M059J (cell line): ENCODE results near the gene CTDSPL. TPM values are rescaled to one million over a fixed set of nuclear protein-coding genes. Genes with fewer than 3 reads are reported as not detected.

Experiments
- DNase-seq: peaks from one replicate; pipeline ENCODE4 v3.0.0-alpha.2; 2012; ENCODE audit warnings: low read depth
- total RNA-seq: library from RNA; depleted of rRNA; stranded (reverse); fragments of >200 nt; shearing (Covaris generic); gene quantifications from 2 replicates; pipeline ENCODE4 v1.2.3, GENCODE V29; 2014

Gene CTDSPL
- total RNA-seq, 1 experiment from 2014 or later, result 18.3 TPM

DNA sequence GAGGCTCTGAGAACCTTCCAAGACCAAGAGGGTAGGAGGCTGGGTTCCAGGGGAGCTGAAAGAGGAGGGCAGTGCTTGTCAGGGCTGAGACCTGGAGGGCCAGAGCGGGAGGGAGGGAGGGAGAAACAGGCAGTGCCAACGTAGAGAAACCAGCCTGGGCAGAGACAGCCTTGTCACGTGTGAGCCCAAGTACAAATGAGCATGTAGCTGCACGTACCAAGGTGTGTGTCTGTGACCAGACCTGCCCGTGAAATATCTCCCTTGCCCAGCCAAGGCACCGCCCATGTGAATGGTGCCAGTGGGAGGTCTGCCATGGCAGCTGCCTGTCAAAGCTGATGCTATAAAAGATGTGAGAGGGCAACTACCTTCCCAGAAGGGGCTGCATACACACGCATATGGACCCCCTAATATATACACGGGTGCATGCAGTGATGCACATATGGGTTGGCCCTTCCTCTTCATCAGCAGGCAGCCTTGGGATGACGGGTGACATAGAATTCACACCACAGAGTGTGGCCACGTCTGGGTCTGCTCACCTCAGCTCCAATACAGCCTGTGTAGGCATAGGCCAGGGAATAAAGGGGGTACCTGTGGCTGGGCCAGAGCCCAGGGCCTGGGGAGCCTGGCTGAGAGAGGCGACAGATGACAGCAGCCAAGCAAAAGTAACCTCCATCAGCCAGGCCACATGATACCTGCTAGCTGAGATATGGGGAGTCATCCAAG lies 7.8 kb upstream of the CTDSPL start:
- DNase-seq, result no peak

- DNase-seq, result peak; percentile 51
Observed at GRCh38 chr3:37855363-37855970, 6.2 kb upstream of the CTDSPL start.

- DNase-seq, result no peak
Observed at GRCh38 chr3:37856381-37856780, 5.3 kb upstream of the CTDSPL start.

- DNase-seq, result no peak
Observed at GRCh38 chr3:37858742-37859141, 2.9 kb upstream of the CTDSPL start.

DNA sequence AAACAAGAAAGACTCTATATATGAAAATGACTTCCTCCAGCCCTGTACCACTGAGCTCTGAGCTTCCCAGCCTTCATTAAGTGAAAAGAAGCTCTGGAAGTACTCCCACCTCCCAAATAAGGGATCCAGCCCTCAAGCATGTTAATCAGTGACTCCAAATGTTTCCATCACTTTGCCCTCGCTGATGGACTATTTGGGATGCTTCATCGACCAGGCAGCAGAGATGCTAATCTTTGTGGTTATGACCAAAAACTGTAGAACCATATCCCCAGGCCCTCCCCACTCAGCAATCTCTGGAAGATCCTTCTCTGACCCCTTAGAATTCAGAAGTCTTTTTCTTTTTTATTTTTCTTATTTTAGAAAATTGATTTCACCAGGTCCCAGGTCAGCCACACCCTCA lies 2.3 kb upstream of the CTDSPL start:
- peak; percentile 18 for DNase-seq

DNA sequence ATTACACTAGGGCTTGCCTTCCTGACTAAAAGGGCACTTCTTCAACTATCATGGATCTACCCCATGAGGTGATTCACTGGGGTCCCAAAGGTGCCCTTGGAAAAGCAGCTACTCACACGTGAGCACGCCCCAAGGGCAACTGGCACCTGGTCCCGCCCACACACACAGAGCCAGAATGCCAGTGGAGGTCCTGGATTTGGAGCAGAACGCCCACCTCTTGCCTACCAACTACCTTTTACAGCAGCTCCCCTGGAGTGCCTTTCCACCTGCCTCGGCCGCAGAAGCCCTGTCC lies 1.8 kb upstream of the CTDSPL start:
- no peak for DNase-seq

DNA sequence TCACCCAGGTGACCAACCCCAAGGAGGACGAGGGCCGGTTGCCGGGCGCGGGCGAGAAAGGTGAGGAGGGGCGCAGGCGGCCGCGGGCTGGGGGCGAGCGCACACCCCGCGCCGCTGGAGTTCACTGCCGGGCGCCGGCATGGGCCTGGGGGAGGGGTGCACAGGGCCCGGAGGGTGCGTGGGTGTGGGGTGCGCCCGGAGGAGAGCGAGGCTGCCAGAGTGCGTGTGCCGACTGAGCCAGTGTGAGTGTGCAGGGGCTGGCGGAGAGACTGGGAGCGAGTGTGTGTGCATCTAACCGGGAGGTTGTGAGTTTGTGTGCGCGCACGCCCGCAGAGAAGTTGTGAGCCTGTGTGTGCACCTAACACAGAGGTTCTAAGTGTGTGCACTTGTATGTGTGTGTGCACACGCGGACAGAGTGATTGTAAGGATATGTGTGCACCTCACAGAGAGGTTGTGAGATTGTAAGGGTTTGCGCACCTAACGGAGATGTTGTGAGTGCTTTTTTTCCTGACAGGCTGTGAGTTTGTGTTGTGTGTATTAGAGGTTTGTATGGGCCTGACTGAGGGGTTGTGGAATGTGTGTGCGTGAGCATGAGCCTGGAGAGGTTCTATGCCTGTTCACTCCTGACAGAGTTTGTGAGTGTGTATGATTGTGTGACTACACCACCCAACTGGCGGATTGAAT lies 681 bp downstream of the CTDSPL start:
- DNase-seq, result peak; percentile 46

- peak; percentile 15 for DNase-seq
Observed at GRCh38 chr3:37862903-37863815, 1.5 kb downstream of the CTDSPL start.

GRCh38 chr3:37863949-37864822 lies 2.5 kb downstream of the CTDSPL start:
- DNase-seq, result peak; percentile 39

DNA sequence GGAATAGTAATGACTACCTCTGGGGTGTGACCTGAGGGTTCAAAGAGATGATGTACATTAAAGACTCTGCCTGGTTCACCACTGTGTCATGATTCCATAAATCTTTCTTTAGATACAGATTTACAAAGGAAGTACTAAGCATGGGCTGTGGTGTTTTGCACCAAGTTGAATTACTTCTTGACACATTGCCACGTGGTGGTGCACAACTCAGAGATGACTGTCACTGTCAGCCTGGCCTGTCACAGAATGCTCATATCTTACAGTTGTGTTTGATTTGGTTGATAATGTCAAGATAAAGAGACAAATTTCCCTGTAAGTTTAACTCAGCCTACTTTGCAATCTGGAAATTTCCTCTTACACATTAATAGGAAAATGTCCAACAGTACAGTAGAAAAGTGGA lies 3.2 kb downstream of the CTDSPL start:
- no peak for DNase-seq

DNA sequence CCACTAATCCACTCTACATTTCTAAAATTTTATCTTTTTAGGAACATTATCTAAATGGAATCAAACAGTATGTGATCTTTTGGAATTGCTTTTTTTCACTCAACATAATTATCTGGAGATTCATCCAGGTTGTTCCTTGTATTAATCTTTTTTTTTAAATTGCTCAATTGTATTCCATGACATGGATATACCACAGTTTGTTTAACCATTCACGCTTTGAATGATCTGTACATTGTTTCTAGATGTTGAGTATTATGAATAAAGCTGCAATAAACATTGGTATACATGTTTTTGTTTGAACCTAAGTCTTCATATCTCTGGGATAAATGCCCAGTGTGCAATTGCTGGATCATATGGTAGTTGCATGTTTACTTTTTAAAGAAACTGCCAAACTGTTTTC lies 5.5 kb downstream of the CTDSPL start:
- DNase-seq, result no peak

GRCh38 chr3:37871858-37872257 lies 10.2 kb downstream of the CTDSPL start:
- DNase-seq, result no peak

DNA sequence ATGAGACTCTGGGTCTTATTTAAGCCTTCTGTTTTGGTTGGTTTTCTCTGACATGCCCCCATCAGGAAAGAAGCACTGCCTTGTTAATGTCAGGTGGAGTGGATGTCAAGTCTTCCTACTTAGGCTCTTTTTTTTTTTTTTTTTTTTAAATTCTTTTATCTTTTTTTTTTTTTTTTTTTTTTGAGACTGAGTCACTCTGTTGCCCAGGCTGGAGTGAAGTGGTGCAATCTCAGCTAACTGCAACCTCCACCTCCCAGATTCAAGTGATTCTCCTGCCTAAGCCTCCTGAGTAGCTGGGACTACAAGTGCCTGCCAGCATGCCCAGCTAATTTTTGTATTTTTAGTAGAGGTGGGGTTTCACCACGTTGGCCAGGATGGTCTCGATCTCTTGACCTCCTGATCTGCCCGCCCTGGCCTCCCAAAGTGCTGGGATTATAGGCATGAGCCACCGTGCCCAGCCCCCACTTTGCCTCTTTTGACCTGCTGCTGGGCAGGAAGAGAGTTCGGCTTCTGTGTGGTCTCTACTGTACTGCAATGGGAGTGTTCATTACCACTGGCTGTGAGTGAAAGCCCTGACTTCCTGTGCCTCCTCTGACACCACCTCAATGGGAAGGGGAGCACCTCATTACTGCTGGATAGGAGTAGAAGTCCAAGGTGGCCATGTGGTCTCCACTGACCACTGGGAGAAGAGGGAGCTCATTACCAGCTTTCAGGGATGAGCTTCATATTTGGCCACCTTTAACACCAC lies 10.9 kb downstream of the CTDSPL start:
- no peak for DNase-seq

- DNase-seq, result no peak
Observed at GRCh38 chr3:37876279-37876678, 14.6 kb downstream of the CTDSPL start.

GRCh38 chr3:37882711-37883110 lies 21.0 kb downstream of the CTDSPL start:
- DNase-seq, result no peak

GRCh38 chr3:37885814-37886213 lies 24.1 kb downstream of the CTDSPL start:
- DNase-seq, result no peak

- DNase-seq, result no peak
Observed at GRCh38 chr3:37886395-37886794, 24.7 kb downstream of the CTDSPL start.

GRCh38 chr3:37887062-37887461 lies 25.4 kb downstream of the CTDSPL start:
- DNase-seq, result no peak

- no peak for DNase-seq
Observed at GRCh38 chr3:37887824-37888223, 26.1 kb downstream of the CTDSPL start.

- DNase-seq, result no peak
Observed at GRCh38 chr3:37888421-37888820, 26.7 kb downstream of the CTDSPL start.

DNA sequence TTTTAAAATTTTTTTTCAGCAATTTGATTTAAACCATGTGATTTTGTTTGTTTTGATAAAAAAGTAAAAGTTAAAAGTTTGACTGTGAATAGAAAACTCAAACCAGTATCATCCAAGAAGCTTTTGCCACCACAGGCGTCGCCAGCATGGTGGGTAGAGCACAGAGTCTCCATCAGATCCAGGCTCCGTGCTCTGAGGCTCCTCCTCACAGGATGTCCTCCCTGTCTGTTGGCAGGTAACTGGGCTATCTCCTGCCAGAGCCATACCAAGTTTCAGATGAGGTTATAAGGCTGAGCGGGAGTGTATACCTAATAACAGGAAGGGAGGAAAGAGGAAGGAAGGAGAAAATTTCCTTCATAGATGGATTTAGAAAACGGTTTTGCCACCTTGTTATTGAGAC lies 28.8 kb downstream of the CTDSPL start:
- DNase-seq, result no peak
